Middle frontal gyrus (tissue), 1 donor: Measurements from ENCODE around the gene BMP8B.
"Not testable (repeated sequence)": the region's sequence is repeated elsewhere in the genome, so short reads cannot be mapped to it uniquely, and the experiment has no call there.

Source experiments
- DNase-seq: peaks from one replicate; pipeline ENCODE4 v3.0.0-alpha.2; 2015; ENCODE audit warnings: low spot score; ENCODE audit errors: extremely low spot score

BMP8B gene

DNA sequence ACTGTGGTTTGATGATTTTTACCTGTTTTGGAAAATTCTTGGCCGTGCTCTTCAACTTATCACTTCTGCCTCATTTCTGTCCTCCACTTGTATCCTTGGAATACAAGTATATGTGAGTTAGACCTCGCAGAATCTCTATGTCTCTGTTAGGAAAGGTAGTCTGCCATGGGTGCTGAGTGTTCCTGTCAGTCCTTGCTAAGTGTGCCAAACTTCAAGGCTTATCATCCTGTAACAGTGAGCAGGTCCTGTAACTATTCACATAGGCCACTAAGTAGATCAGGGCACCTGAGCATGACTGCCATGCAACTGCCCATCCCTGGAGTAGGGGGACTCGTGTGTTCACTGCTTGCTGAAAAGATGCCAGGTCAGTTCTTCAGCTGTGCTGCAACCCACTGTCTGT is 24.2 kb upstream of the BMP8B start:
- DNase-seq = no peak

DNA sequence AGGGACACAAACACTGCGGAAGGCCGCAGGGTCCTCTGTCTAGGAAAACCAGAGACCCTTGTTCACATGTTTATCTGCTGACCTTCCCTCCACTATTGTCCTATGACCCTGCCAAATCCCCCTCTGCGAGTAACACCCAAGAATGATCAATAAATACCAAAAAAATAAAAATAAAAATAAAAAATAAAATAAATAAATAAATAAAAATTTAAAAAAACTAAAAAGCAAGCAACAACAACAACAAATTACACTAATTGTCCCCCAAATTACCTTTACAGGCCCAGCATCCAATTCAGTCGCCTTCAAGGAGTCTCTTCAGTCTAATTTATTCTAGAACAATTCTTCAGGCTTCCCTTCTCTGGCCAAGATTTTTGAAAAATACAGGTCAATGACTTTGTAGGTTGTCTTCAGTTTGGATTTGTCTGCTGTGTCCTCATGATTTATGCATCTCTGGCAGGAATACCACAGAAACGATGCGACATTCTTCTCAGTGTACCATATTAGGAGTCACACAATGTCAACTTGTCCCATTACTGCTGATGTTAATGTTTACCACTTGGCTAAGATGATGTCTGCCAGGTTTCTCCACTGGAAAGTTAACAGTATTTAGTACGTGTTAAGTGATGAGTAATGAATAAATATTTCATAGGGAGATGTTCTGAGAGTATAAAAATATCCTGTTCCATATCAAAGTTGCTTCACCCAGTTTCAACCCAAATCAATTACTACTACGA is 20.3 kb upstream of the BMP8B start:
- no peak for DNase-seq

DNA sequence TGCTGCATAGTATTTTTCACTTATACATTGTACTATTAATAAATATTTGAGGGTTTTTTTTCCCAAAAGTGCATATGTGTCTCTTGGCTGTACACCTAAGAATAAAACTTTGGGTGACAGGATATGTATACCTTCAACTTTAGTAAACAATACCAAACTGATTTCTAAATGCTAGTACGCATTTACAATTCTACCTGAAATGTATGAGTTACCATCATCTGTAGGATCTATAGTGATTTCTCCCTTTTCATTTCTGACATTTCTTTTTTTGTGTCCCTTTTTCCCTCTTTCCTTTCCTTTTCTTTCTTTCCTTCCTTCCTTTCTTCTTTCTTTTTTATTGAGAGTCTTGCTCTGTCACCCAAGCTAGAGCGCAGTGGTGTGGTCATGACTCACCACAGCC is 16.7 kb upstream of the BMP8B start:
- no peak for DNase-seq

DNA sequence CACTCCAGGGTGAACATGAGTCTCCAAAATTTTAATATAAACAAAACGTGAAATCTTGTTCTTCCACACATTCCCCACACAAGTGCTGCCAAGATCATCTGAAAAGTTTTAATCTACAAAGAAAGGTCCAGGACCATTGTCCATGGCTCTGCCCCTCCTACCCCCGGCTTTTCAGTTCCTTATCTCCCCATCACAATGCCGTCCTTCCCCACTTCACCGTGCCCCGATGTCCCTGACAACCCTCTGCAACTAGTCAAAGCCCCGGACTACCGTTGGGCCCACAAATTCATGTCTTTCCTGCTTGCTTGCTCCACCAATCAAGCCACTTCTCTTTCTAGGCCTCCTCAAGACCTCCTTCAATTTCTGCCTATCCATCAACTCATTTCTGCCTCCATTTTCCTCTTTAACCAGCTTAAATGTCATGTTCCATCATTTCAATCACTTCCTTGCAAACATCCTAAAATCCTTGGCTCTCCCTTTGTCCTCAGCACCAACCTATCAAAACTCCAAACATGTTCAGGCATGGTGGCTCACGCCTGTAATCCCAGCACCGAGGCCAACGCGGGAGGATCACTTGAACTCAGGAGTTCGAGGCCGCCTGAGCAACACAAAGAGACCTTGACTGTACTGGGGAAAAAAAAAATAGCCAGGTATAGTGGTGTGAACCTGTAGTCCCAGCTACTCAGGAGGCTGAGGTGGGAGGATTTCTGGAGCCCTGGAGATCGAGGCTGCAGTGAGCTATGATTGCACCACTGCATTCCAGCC is 14.0 kb upstream of the BMP8B start:
- no peak for DNase-seq

DNA sequence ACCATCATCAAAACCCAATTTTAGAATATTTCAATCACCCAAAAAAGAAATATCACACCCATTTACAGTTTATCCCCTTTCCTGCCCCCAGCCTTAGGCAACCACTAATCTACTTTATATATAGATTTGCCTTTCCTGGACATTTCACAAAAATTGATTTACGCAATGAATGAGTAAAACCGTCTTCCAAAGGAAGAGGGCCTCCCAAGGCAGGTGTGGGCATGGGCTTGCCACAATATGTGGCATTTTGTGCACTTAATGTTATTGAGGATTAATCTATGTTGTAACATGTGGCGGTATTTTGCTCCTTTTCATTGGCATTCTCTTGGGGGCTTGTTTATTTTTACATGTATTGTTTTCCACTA is 11.8 kb upstream of the BMP8B start:
- no peak for DNase-seq

DNA sequence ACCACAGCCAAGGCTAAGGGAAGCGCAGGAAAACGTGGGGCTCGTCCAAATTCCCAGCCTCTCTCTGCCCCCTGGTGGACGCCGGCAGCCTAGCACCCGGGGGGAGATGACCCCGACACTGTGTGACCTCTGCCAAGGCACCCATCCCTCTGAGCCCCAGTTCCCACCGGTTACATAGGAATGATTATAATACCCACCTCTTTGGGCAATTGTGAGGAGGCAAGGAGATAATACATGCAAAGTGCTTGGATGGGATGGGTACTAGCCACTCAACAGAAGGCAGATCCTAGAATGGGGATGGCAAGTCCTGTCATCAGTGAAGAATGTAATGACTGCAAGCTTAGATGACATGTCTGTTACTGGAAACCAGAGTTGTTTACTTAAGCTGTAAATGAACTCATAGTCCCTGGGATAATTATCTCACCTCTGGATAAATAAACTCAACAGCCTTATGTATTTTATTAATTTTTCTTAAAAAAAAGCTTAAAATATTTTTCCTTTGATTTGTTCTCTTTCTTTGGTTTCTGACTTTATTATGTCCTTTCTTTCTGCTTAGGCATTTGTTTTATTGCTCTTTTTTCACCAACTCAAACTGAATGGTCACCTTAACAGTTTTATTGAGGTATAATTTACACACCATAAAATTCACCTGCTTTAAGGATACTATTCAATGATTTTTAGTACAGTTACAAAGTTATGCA is 11.3 kb upstream of the BMP8B start:
- DNase-seq = no peak

DNA sequence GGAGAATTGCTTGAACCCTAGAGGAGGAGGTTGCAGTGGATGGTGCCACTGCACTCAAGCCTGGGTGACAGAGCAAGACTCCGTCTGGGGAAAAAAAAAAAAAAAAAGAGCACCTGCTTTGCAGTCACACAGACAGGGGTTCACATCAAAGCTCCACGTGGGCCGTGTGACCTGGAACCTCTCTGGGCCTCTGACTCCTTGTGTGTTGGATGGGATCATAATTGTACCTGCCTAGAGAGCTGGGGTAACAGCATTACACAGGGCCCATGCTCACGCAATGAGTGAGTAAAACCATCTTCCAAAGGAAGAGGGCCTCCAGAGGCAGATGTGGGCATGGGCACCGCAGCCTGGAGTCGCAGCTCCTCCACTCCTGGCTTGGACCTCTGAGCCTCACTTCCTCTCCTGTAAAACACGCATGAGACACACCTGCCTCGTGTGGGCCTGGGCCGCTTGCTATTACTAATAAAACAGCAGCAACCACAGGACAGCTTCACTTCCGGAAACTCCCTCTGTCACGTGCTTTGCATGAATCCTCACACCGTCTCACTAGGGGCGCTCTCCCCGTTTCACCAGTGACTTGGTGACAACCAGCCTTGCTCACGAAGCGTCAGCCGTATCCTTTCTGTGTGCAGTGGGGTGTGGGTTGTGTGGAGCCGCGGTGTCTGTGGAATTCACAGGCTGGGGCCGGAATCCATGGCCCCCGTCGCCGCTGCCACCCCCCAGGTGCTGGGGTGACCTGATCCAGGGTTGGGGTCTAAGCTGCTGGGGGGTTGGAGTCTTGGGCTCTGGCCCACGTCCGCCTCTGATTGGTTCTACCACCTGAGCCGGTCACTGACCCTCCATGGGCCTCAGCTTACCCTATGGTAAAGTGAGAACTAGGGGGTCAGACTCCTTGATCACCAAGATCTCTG is 10.4 kb upstream of the BMP8B start:
- DNase-seq = not testable (repeated sequence)

DNA sequence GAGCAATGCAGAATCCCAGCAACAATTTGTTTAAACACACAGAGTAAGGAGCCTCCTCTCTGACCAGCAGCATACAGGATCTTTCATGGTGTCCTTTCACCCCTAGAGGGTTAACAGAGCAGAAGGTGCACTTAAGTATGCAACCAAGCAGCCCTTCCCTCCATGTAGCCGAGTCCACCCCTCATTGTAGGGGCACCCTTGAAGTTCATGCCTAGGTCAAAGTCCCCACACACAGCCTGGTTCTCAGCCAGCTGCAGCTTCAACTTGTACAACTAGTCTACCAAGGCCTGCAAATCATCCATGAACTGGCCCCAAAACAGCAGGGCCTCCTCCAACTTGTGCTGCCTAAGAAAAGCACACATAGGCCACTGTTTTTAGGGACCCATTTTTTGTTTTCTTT is 7.0 kb upstream of the BMP8B start:
- DNase-seq = no peak

DNA sequence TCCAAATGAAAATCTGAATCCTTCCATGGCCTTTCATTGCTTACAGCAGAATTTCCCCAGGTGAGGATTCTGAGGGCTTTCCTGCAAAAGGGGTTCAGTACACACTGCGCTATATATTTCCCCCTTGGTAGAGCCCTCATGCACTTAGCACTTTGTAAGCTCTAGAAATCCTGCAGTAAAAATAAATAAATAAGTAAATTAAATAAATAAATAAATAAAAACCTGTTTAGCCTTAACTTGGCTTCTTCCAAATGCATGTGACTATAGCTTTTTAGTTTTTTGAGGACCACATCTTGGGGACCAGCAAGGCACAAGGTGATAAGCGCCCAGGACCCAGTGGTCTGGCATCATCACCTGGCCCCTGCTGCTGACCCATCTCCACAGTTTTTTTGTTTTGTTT is 3.2 kb upstream of the BMP8B start:
- DNase-seq = no peak

DNA sequence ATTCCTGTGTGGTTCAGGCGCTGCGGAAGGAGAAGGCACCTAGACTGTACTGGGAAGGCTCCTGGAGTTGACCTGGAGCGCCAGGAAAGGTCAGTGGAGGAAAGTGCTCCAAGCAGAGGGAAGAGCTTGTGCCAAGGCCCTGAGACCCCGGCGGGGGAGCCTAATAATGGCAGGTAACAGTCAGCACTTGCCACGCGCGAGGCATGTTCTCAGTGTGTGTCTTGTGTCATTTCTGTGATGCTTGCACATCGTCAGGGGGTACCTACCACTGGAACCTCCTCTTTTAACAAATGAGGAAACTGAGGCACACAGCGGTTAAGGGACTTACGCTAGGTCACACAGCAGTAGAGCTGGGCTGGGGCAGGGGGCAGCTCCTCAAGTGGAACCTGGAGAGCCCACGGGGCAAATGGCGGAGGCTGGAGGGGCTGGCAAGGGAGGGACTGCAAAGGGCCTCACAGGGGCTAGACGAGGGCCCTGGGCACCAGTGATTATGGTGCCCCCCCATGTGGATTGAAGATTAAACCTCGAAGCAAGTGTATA is 976 bp upstream of the BMP8B start:
- no peak for DNase-seq

DNA sequence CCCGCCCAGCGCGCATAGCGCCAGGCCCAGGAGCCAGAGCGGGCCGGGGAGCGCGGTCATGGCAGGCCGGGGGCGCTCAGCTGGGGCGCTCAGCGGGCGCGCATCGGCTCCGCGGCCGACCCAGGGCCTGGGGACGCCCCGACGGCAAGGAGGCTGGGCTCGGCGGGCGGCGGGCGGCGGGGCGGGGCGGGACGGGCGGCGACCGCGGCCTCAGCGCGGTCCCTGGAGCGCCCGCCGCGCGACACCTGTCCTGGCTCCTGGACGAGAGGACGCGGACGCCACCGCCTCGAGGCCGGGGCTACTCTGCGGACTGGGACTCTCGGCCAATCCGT is 273 bp downstream of the BMP8B start:
- no peak for DNase-seq

DNA sequence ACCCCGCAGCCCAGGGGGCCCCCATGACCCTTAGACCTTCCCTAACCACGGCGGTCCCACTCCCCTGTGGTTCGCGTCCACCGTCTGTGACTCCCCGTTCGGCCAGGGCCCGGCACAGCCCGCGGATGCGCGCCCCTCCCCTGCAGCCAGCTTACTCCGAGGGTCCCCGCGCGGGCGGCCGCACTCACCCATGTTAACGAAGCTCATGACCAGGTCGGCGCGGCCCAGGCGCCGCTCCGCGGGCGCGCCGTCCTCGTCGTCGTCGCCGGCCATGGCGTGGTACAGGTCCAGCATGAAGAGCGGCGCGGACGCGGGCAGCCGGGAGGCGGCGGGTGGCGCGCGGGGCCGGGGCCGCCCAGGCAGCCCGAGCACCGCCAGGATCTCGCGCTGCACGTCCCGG is 701 bp downstream of the BMP8B start:
- DNase-seq = not testable (repeated sequence)

DNA sequence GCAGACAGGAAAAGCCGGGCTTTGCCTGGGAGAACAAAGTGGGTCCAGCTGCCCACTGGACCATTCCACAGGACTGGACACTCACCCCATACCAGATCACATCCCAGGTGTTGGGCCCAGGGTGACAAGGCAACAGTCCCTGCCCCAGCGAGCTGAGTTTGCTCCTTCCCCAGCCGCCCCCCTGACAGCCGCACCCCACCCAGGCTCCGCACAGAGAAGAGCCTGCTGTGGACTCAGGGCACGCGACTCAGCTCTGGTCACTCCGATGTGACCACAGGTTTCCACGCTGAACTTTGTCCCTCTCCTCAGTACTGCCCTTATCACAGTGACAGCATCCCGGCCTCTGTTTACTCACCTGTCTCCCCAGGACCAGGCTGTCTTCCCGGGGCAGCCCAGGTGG is 1.2 kb downstream of the BMP8B start:
- no peak for DNase-seq

DNA sequence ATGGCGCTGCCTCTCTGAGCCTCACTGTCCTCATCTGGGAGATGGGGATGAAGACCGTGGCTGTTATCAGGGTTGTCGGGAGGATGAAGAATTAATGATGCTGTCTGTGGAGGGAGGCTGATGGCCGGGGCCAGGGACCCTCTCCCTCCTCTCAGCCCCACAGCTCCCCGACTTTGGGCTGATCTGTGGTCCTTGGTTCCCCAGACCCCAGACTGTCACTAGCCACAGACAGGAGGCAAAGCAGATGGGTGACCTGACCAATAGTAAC is 1.6 kb downstream of the BMP8B start:
- not testable (repeated sequence) for DNase-seq

DNA sequence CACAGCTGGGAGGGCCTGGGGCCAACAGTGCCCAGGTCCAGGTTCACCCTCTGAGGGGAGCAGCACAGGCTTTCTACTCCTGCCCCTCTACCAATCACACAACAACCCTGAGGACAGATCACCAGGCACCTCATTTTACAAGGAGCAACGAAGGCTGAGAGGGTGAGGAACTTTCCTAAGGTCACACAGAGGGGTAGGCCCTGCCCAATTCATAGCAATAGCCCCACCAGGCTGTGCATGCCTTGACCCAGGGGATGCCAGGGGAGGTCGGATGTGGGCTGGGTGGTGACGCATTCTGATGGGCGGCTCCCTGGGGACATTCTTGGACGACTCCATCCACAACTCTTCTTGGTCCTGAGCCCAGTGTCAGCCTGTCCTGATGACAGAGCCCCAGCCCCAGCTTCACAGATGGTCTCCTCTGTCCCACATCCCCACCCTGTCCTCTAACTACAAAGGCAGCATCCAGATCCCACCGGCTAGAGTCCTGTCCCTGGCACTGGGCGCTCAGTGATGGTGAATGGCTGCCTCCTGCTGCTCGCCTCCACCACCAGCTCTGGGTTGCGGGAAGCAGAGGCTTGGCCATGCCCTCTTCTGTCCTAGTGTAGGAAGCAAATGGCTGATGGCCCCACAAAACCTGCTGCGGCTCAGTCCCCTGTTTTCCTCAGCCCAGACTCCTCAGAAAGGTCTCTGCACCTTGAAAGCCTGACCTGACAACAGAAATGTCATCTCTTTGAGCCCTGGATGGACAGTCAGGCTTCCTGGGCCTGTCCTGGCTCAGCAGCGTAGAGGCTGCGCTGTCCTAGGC is 2.2 kb downstream of the BMP8B start:
- not testable (repeated sequence) for DNase-seq

DNA sequence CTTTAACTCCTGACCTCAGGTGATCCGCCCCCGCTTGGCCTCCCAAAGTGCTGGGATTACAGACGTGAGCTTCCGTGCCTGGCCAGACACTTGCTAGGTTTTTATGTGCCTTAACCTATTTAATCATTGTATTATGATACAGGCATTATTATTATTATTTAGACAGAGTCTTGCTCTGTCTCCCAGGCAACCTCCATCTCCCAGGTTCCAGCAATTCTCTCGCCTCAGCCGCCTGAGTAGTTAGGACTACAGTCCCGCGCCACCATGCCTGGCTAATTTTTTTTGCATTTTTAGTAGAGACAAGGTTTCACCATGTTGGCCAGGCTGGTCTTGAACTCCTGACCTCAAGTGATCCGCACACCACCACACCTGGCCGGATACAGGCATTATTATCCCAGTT is 6.0 kb downstream of the BMP8B start:
- not testable (repeated sequence) for DNase-seq

DNA sequence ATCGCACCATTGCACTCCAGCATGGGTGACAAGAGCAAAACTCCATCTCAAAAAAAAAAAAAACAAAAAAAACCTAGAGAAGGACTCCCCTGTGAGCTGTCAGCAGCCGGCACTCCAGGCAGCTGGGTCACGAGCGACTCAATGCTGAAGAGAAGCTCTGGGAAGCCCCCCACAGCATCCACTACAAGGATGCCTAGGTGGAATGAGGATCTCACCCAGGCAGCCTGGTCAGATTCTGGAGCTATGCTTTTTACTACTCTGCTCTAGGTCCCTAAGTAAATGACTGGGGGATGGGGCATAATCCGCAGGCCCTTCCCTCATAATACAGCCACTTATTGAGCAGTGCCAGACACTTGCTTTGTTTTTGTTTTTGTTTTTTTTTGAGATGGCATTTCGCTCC is 6.6 kb downstream of the BMP8B start:
- DNase-seq = no peak

DNA sequence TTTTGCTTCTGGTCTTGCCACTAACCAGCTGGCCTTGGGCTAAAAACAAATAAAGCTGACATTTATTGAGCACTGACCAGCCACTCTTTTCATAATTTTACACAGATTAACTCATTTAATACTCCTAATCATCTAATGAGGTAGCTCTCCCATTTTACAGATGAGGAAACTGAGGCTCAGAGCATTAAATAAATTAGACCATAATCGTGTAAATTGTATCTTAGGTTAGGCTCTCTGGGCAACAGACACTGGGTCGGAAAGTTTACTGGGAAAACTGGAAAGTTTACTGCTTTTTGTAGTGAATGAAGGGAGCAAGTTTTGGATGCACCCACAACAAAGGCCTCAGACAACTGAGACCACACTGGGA is 7.3 kb downstream of the BMP8B start:
- DNase-seq = no peak

DNA sequence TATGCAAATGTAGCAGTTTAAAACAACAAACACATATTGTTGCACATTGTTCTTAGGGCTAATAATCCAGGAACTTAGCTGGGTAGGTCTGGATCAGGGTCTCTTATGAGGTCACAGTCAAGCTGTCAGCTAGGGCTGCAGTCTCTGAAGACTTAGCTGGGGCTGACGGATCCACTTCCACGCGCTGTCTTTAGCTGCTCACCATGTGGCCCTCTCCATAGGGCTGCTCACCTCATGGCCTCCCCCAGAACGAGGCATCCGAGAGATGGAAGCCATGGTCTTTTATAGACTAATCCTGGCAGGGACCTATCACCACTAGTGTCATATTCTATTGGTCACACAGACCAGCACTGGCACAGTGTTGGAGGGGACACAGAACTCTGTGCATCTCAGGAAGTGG is 8.8 kb downstream of the BMP8B start:
- no peak for DNase-seq

DNA sequence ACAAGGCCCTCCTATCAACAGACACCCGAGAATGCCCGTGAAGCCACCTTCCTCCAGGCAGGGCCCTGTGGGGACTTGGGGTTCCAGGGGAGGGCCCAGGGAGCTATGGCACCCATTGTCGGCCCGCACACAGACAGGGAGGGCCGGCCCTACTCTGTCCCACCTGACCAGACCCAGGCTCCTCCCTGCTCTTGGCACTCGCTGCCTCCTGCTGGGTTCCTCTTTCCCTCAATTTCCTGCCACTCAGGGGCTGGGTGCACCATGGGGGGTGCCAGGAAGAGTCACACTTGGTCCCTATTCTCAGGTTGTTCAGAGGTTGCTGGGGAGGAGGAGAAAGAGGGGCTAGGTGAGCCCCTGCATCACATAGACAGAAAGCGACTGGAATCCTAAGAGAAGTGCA is 9.5 kb downstream of the BMP8B start:
- DNase-seq = no peak
